Tibial nerve (tissue), 4 donors: ENCODE results near the gene JUN. TPM values are rescaled to one million over a fixed set of nuclear protein-coding genes. Genes with fewer than 3 reads are reported as not detected.
A peak's percentile ranks its signal among the peaks of the same experiment; 100 is the strongest.

Source experiments
- DNase-seq, 2 donors: peaks; one replicate each; pipeline ENCODE4 v3.0.0-alpha.2; 2019; ENCODE audit warnings: low spot score in 2 of 2
- H3K27ac ChIP-seq, 4 donors: fragments of 200-600 bp; sonication (generic) in 3 of 4; one replicate each; pipeline ENCODE4 v1.5.1; 2017 to 2019; ENCODE audit warnings: mild to moderate bottlenecking in 1 of 4
- H3K27me3 ChIP-seq, 2 donors: fragments of 200-600 bp; sonication (generic) in 1 of 2; one replicate each; pipeline versions ENCODE4 v1.5.1 to v1.6.0; 2017 to 2019
- H3K36me3 ChIP-seq, 3 donors: fragments of 200-600 bp; sonication (generic); one replicate each; pipeline ENCODE4 v1.5.1; 2018 to 2019
- H3K4me1 ChIP-seq, 4 donors: fragments of 200-600 bp; sonication (generic) in 3 of 4; one replicate each; pipeline ENCODE4 v1.5.1; 2017 to 2019
- H3K4me3 ChIP-seq, 4 donors: fragments of 200-600 bp; sonication (generic) in 3 of 4; one replicate each; pipeline ENCODE4 v1.5.1; 2017 to 2019; ENCODE audit warnings: mild to moderate bottlenecking in 1 of 4, moderate library complexity in 1 of 4
- H3K9me3 ChIP-seq, 4 donors: fragments of 200-600 bp; sonication (generic) in 3 of 4; one replicate each; pipeline ENCODE4 v1.5.1; 2017 to 2019
- EP300 ChIP-seq, 2 donors: sonication (generic); formaldehyde crosslinking; IDR thresholded peaks; one replicate each; pipeline ENCODE4 v1.6.1; 2017; ENCODE audit warnings: antibody characterized with exemption in 2 of 2, mild to moderate bottlenecking in 1 of 2
- POLR2A ChIP-seq, 2 donors: fragments of 450-650 bp; IDR thresholded peaks; one replicate each; pipeline ENCODE4 v1.6.1; 2017; ENCODE audit warnings: antibody characterized with exemption in 2 of 2, mild to moderate bottlenecking in 2 of 2, moderate library complexity in 2 of 2
- WGBS, 2 donors: methylation state at CpG; one replicate each; pipeline ENCODE4 v1.1.5; 2018; 5-methylcytosine and 5-hydroxymethylcytosine counted together
- total RNA-seq, 4 donors: library from RNA; depleted of rRNA; stranded (reverse); fragments of >200 nt; gene quantifications; one replicate each; pipeline ENCODE4 v1.1.0, GENCODE V29; 2016
- TF ChIP-seq, protein P1 (sequence below), 5 experiments: fragments of 200-600 bp in 3 of 5; fragments of 450-650 bp in 2 of 5; sonication (generic) in 3 of 5; IDR thresholded peaks; one replicate each; pipeline ENCODE4 v1.5.1; 2016 to 2019; ENCODE audit warnings: antibody characterized with exemption in 5 of 5, mild to moderate bottlenecking in 3 of 5, moderate library complexity in 2 of 5

JUN gene
- total RNA-seq, 4 donors from 2014 or later: 169 to 267 (median 192) TPM

DNA sequence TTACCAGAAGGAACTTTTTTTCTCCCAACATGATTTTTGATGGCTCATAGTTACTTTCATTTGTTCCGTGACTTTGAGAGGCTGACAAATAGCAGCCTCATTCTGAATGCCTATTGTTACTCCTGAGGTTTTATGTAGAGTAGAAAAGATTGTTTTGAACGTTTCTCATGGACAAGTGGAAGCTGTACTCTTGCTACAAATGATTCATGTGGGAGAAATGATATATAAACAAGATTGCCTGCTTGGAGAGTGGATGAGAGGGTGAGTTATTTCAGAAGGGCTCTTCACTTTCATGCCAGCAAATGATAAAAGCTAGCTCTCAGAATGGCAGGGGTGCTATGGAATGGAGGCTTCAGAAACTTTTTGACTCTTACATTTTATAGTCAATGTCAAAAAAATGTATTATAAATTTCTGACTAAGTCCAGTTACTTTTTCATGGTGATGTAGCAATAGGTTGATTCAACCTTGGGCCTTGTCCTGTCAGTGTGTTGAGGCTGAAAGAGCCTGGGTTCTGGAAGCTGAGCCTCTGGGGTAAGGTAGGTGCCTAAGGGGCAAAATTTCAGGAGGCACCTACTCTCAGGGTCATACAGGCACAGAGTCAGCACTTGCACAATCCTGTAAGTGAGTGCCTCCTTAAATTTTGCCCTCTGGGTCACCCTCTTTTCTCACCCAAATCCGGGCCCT, 19.4 kb downstream of the JUN start:
- Histone ChIP-seq H3K27ac (peak overlapping the region in 1 of 4 donors; percentile 37), H3K9me3 (no peaks in the 10 kb centered on the region), H3K4me1 (peaks cover 0 to 22% (median 5%) of the 10 kb centered on the region in 4 donors), H3K4me3 (no peak overlapping the region), H3K36me3 (no peaks in the 10 kb centered on the region), H3K27me3 (no peaks in the 10 kb centered on the region)
- 49 to 53% methylated on average over 3 of the region's 3 CpGs for WGBS, 2 donors
- no peak for DNase-seq
- TF ChIP-seq POLR2A (IDR thresholded peaks at IDR 0.05) (no peak), EP300 (IDR thresholded peaks at IDR 0.05) (no peak)
- TF ChIP-seq, protein P1, sequence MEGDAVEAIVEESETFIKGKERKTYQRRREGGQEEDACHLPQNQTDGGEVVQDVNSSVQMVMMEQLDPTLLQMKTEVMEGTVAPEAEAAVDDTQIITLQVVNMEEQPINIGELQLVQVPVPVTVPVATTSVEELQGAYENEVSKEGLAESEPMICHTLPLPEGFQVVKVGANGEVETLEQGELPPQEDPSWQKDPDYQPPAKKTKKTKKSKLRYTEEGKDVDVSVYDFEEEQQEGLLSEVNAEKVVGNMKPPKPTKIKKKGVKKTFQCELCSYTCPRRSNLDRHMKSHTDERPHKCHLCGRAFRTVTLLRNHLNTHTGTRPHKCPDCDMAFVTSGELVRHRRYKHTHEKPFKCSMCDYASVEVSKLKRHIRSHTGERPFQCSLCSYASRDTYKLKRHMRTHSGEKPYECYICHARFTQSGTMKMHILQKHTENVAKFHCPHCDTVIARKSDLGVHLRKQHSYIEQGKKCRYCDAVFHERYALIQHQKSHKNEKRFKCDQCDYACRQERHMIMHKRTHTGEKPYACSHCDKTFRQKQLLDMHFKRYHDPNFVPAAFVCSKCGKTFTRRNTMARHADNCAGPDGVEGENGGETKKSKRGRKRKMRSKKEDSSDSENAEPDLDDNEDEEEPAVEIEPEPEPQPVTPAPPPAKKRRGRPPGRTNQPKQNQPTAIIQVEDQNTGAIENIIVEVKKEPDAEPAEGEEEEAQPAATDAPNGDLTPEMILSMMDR (IDR thresholded peaks at IDR 0.05): no peak

DNA sequence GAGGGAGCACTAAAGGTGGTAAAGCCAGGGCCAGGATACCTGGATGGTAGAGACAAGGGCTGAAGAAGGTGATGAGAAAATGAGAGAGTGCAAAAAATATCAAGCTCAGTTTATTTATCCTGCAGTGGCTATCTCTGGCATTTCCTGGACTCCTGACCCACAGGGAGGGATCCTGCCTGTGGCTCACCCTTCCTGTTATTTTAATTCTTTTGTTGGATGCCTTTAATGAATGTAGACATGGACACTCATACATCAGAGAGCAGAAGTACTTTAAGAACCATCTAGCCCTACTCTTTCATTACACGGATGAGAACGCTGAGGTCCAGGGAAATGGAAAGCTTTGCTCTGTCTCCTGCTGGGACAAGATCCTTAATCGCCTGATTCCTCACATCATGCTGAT, 20.6 kb downstream of the JUN start:
- H3K4me3 ChIP-seq: no peak overlapping the region
- H3K27me3 ChIP-seq: no peaks in the 10 kb centered on the region
- no peak overlapping the region for H3K27ac ChIP-seq
- WGBS, 2 donors: 84 to 90% methylated on average over 3 of the region's 3 CpGs
- no peaks in the 10 kb centered on the region for H3K9me3 ChIP-seq
- no peak for DNase-seq
- H3K36me3 ChIP-seq: no peaks in the 10 kb centered on the region
- TF ChIP-seq POLR2A (IDR thresholded peaks at IDR 0.05) (no peak), EP300 (IDR thresholded peaks at IDR 0.05) (no peak)
- TF ChIP-seq, protein P1 (IDR thresholded peaks at IDR 0.05): no peak
- peaks cover 0 to 13% (median 5%) of the 10 kb centered on the region in 4 donors for H3K4me1 ChIP-seq

DNA sequence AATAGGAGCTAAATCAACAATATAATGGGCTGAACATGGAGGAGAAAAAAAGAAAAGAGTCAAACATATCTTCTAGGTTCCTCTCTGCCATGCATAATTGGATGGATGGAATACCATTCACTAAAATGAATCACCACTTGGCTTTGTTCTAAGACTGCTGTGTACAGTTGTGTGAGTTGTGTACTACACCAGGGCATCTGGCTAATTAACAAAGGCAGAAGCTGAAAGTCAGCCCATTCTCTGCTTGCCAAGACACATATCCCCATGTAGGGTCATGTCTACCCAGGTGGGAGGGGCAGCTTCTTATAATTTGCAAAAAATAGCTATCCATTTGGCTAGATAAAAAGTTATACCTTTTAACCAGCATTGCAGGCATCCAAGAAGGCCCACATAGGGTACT, 21.0 kb downstream of the JUN start:
- Histone ChIP-seq H3K27me3 (no peaks in the 10 kb centered on the region), H3K27ac (no peak overlapping the region), H3K4me1 (peaks cover 0 to 13% (median 5%) of the 10 kb centered on the region in 4 donors), H3K4me3 (no peak overlapping the region), H3K9me3 (no peaks in the 10 kb centered on the region), H3K36me3 (no peaks in the 10 kb centered on the region)
- no peak for DNase-seq
- TF ChIP-seq EP300 (IDR thresholded peaks at IDR 0.05) (no peak), POLR2A (IDR thresholded peaks at IDR 0.05) (no peak)
- TF ChIP-seq, protein P1 (IDR thresholded peaks at IDR 0.05): no peak

DNA sequence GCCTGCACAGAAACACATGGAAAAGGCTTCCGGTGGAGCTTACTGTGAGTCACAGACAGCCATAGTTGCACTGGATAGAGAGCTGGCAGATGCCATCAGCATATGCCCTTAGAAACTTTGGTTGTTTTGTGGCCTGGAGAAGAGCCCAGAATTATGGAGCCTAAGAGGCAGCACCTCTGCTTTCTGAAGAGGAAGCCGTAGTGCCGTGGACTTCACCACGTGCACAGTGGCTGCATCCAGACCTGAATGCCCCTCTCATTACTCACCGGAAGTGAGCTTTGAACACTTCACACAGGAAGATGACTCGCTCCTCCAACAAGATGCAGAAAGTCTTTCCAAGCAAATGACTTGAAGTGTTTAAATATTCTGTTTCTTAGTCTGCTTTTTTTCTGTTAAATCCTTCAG, 28.4 kb downstream of the JUN start:
- peaks cover 0 to 38% (median 11%) of the 10 kb centered on the region in 4 donors for H3K4me1 ChIP-seq
- no peaks in the 10 kb centered on the region for H3K36me3 ChIP-seq
- no peak overlapping the region for H3K4me3 ChIP-seq
- no peaks in the 10 kb centered on the region for H3K27me3 ChIP-seq
- no peaks in the 10 kb centered on the region for H3K9me3 ChIP-seq
- peak in 1 of 2 donors; percentile 77 for TF ChIP-seq EP300 (IDR thresholded peaks at IDR 0.05)
- no peak for TF ChIP-seq POLR2A (IDR thresholded peaks at IDR 0.05)
- TF ChIP-seq, protein P1 (IDR thresholded peaks at IDR 0.05): no peak
- WGBS, 2 donors: 20 to 23% methylated on average over 6 of the region's 6 CpGs
- peak; percentile 19 to 33 for DNase-seq
- peak overlapping the region in 3 of 4 donors; percentile 21 to 58 (median 44) for H3K27ac ChIP-seq

DNA sequence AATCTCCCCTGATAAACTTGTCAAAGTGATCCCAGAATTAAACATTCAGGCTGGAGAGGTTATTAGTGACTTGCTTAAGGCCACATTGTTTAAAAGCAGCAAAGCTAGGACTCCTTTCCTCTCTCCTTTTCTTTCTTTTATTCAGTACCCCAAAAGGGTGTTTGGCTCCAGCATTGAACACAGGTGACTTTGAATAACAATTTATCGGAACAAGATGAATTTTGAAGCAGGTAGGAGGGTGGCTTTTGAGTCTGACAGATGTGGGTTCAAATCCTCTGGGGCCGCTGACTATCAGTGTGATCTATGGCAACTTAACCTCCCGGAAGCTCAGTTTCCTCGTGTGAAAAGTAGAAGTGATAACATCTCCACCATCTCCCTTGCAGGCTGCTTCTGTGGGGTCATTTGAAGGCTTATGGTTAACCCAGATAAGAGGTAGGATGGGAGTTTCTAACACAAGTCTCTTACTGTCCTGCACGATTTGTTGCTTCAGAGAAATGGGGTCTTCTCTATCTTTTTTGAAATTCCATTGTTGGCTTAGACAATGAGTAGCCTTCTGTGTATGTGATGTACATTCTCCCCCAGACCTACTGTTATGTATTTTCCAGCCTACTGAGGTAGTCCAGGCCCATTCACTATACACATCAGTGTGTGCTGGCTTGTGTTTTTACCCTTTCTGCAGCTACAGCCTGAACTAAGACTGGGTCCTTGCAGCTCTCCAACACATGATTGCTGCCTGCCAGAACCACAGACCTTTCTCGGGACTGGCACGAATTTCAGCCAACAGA, 29.0 kb downstream of the JUN start:
- DNase-seq: no peak
- no peaks in the 10 kb centered on the region for H3K9me3 ChIP-seq
- WGBS, 2 donors: 66 to 67% methylated on average over 7 of the region's 7 CpGs
- no peaks in the 10 kb centered on the region for H3K27me3 ChIP-seq
- H3K4me1 ChIP-seq: peaks cover 0 to 38% (median 11%) of the 10 kb centered on the region in 4 donors
- no peak overlapping the region for H3K4me3 ChIP-seq
- H3K36me3 ChIP-seq: no peaks in the 10 kb centered on the region
- TF ChIP-seq EP300 (IDR thresholded peaks at IDR 0.05) (no peak), POLR2A (IDR thresholded peaks at IDR 0.05) (no peak)
- TF ChIP-seq, protein P1 (IDR thresholded peaks at IDR 0.05): no peak
- H3K27ac ChIP-seq: peak overlapping the region in 3 of 4 donors; percentile 21 to 58 (median 44)
